ENCODE measurements around the gene FAM124A.

FAM124A gene

GRCh38 chr13:51221108-51221507 lies 1.1 kb upstream of the FAM124A start:
- no peak for DNase-seq

- DNase-seq = no peak
Measured at GRCh38 chr13:51221674-51222036, 543 bp upstream of the FAM124A start.

DNA sequence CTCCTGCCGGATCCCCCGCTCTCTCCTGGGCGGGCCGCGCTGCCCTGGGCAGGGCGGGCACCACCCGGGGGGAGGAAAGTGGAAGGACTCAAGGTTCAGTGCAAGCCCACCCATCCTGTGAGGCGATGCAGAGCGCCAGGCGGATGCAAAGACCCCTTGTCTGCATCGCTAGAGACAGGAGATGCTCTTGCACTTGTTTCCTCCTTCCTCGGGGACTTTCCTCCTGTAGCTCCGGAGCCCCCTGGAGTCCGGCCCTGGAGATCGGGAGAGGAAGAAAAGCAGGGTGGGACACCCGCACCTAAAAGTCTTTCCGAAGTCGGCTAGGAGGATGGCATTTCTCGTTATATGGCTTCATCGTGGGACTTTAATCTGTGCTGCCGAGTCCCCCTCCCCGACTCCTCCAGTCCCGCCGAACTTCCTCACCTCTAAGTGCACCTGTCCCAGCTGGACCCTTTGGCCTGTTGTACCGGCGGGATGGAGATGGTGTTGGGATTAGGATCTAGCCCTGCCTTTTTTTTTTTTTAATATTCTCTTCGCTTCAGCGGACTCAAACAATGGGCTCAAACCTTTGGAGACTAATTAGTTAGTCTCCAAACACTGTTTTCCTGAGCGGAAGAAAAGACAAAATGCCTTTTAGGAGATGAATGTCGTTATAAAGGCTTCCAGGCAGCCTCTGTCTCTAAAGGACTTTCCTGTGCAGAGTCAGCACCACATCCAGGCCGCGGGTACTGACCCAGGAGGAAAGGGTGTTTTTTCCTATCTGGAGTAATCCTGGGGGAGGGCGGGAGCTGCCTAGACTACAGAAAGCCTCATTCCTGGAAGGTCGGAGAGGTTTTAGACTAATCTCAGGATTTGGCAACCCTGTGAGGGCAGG lies 725 bp downstream of the FAM124A start:
- no peak for DNase-seq

GRCh38 chr13:51223560-51224270 lies 1.5 kb downstream of the FAM124A start:
- DNase-seq = no peak

GRCh38 chr13:51225029-51225428 lies 2.8 kb downstream of the FAM124A start:
- no peak for DNase-seq

DNA sequence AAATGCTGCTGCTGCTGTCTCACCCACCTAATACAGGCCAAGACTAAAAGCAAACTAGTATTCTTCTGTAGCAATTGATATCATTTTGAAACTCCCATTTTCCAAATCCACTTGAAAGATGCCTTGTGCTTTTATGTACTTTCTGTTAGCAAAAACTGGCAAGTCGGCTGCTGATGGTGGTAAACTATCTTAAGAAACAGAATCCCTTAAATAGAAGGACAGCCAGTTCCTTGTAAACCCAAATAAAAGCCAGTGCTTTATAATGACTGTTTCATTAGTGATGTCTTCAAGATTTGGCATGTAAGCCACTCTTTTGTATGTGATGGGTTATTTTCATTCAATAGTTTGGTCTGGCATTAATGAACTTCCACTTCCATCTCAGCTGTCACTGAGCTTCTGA lies 5.2 kb downstream of the FAM124A start:
- DNase-seq = no peak

- DNase-seq = no peak
Measured at GRCh38 chr13:51229101-51229719, 7.0 kb downstream of the FAM124A start.

DNA sequence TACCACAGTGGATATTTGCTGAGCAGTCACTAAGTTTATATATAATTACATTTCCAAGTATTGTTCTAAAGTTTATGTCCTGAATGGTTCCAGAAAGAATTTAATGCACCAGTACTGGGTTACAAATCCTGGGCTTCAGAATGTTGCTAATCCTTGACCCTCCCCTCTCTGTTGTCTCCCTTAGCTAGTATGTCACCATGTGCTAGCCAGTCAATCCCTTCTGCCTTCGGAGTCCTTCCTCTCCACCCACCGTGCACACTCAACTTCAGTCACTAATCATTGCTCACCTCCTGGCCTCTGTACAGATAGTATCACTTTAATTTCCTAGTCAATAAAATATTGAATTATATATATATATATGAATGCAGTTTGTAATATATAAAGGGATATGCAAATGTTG lies 7.5 kb downstream of the FAM124A start:
- DNase-seq = no peak

DNA sequence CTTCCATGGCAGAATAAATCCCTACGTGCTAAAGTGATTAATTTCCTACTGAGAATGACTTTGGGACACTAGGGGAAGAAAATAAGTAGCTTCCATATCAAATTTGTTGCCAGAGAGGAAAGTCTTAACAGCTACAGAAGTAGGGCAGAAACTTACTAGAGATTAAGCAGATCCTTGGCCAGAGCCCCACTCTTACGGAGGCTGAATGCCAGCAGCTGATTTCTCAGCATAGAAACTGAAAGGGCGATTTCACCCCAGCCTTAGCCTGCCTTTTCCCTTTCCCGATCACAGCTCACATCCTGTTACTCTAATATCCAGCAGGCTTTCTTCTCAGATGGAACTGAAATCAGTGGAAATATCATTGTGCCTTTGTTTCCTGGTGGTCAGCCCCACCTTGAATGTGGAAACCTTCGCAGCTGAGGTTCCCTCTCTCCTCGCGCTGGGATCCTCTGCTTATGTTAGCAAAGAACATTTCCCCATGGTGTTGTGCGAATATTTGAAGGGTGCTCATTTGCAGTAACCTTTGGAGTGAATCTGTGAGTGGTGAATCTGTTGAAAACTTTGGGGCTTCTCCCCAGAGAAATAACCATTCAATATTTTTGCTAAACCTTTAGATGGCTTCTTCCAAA lies 8.4 kb downstream of the FAM124A start:
- no peak for DNase-seq

DNA sequence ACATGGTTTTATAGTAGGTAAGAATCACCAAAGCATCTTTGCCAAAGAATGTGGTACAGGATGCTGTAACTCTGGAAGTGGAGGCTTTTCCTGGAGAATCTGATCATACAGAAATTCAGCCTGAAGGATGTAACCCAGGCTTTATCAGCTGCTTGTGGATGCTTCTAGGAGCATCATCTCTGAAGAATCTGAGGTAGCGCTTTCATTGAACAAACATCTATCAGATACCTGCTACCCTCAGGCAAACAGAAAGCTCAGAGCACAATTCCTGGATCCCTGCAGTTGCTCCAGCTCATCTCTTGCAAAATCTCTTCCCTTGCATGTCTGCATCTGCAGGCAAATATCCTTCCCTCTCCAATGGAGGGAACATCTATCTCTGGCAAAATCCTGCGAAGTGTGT lies 9.3 kb downstream of the FAM124A start:
- no peak for DNase-seq

DNA sequence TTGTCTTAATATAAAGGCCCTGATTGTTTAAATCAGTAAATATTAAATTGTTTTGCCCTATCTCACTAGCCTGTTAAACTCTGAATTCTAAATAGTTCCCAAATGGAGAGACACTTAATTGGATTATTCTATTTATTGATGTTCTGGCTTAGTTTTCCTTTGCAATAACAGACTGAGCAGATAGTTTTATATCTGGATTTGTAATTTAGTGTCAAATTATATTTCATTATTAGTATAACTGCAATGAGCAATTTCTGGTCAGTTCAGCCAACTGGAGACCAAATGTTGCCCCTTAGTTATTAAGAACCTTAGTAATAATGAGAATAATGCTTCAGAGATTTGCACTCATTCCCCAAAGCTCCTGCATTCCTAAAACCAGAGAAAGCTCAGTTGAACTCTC lies 10.1 kb downstream of the FAM124A start:
- DNase-seq = no peak

GRCh38 chr13:51233117-51233826 lies 11.1 kb downstream of the FAM124A start:
- DNase-seq = no peak

GRCh38 chr13:51234676-51235075 lies 12.5 kb downstream of the FAM124A start:
- DNase-seq = no peak

DNA sequence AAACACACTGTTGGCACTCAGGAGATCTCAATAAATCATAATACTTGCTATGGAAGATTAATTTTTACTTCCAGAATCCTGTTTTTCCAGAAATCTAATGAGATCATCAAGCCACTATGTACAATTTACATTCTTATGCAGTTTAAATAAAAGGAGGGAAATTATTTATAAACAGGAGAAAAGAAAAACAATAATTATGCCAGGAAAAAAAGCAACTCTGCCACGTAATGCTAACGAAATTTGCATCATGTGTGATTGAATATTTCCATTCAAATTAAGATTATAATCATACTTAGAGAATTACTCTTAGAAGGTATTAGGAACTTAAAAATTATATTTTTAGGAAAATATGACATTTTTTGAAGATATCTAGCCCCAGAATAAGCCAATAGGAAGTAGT lies 13.0 kb downstream of the FAM124A start:
- DNase-seq = no peak

DNA sequence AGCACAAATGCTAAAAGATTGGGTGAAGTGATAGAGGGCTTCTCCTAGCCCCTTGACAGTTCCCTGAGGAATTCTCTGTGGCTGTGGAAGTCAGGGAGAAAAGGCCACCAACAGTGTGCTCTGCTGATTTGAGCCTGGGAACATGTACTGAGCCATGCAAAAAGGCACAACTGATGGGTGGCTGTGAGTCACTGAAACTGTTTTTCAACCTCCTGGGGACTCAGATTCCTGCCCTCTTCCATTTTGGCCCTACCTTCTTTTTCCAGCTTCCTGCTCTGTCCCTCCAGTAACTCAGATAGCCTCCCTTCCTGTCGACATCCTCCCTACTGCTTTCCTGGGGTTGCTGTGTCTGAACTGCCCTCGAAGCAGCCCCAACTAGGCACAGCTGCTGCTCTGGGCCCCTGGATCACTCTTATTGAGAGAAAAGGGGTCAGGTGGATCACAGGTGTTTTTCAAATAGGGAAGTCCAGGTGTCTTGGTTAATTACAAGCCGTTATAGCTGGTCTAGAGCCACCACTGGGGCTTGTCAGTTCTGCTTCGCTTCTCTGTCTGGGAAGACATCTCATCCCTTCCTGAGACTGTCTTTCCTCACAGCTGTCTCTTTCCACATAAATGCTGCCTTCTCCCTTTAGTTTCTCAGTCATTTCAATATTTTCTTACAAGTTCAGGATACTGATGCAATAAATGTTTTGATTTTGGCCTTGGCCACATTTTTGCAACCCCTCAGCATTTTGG lies 13.7 kb downstream of the FAM124A start:
- DNase-seq = no peak

DNA sequence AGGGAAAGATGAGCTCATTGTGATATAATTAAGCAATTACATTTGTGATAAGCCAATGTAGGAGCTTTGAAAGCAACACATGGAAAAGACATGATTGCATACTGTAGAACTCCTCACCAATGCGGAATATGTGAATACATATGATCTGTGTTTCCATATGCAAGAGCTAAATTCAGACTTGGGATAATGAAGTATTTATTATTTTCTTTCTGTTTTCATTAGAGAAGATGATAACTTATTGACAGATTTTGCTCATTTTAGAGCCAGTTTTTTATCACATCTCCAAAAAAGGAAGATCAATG lies 14.2 kb downstream of the FAM124A start:
- no peak for DNase-seq

GRCh38 chr13:51237386-51237785 lies 15.2 kb downstream of the FAM124A start:
- DNase-seq = no peak

DNA sequence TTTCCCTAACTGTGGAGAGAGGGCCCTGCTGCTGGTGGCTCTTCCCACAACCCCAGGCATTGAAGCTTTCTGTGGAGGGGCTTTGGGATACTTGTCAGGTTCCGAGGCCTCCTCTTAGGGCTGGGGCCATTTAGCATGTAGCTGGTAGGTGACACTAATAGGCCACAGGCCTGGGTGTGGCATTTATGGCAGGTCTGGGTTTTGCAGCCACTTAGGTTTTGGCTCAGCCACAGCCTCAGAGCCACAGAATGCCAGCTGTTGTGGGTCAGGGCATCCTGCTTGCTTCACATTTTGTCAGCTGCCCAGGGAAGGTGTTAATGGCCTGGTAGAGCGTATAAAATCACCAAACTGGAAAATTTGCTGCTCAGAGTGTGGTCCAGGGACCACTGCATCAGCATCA lies 15.7 kb downstream of the FAM124A start:
- DNase-seq = no peak

- DNase-seq = no peak
Measured at GRCh38 chr13:51240178-51240577, 18.0 kb downstream of the FAM124A start.

GRCh38 chr13:51240958-51241357 lies 18.8 kb downstream of the FAM124A start:
- no peak for DNase-seq

DNA sequence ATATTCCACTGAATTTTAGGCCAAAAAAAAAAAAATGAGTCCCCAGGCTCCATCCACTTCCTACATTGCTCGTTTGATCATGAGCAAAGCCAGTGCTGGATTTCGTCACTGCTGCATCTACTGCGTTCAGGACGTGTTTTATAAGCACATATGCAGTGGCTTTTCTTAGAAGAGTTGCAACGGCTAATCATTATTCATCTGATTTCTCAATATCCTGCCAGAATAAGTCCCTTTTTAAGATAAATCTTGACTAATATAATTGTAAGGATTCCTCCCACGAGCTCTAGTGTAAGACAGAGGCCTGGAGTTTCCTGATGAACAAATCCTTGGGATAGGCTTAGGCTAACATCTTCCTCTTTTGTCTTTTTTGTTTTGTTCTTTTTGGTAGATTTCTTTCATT lies 19.5 kb downstream of the FAM124A start:
- DNase-seq = no peak

GRCh38 chr13:51243227-51243626 lies 21.0 kb downstream of the FAM124A start:
- DNase-seq = no peak

All from activated CD4-positive, alpha-beta T cell treated with anti-CD3 and anti-CD28 coated beads, Interleukin-2, amount 50 U/mL, for 1 hour (primary cell).